ENCODE data around the gene STEAP3.
A peak's percentile ranks its signal among the peaks of the same experiment; 100 is the strongest.
"Not testable (repeated sequence)": the region's sequence is repeated elsewhere in the genome, so short reads cannot be mapped to it uniquely, and the experiment has no call there.

The STEAP3 gene

GRCh38 chr2:119264781-119265692 is 41.4 kb downstream of the STEAP3 start:
- peak; percentile 84 for ATAC-seq
- DNase-seq, result peak; percentile 39

GRCh38 chr2:119265693-119266066 is 42.0 kb downstream of the STEAP3 start:
- DNase-seq, result no peak
- no peak for ATAC-seq

- ATAC-seq (no peak), DNase-seq (no peak)
Observed at GRCh38 chr2:119266091-119266589, 42.5 kb downstream of the STEAP3 start.

- ATAC-seq, result no peak
- DNase-seq, result no peak
Observed at GRCh38 chr2:119267604-119268003, 44.0 kb downstream of the STEAP3 start.

GRCh38 chr2:119276864-119277263 is 53.2 kb downstream of the STEAP3 start:
- DNase-seq (no peak), ATAC-seq (no peak)

GRCh38 chr2:119278385-119278784 is 54.8 kb downstream of the STEAP3 start:
- ATAC-seq, DNase-seq: not testable (repeated sequence)

- ATAC-seq, result no peak
- DNase-seq, result no peak
Observed at GRCh38 chr2:119278946-119279345, 55.3 kb downstream of the STEAP3 start.

- DNase-seq (no peak), ATAC-seq (no peak)
Observed at GRCh38 chr2:119279666-119280065, 56.0 kb downstream of the STEAP3 start.

GRCh38 chr2:119280680-119281079 is 57.0 kb downstream of the STEAP3 start:
- ATAC-seq (no peak), DNase-seq (no peak)

GRCh38 chr2:119282146-119282995 is 58.7 kb downstream of the STEAP3 start:
- DNase-seq (no peak), ATAC-seq (no peak)

- DNase-seq, result no peak
Observed at GRCh38 chr2:119282996-119283511, 59.4 kb downstream of the STEAP3 start.

GRCh38 chr2:119283873-119284331 is 60.3 kb downstream of the STEAP3 start:
- DNase-seq, result no peak
- no peak for ATAC-seq

More at GRCh38 chr2:119282996-119283511, 59.4 kb downstream of the STEAP3 start:
- no peak for ATAC-seq

- DNase-seq (no peak), ATAC-seq (no peak)
Observed at GRCh38 chr2:119286661-119287060, 63.0 kb downstream of the STEAP3 start.

GRCh38 chr2:119288576-119288975 is 64.9 kb downstream of the STEAP3 start:
- DNase-seq (no peak), ATAC-seq (no peak)

- ATAC-seq, result no peak
- DNase-seq, result no peak
Observed at GRCh38 chr2:119289093-119289492, 65.5 kb downstream of the STEAP3 start.

- ATAC-seq (no peak), DNase-seq (no peak)
Observed at GRCh38 chr2:119289642-119290041, 66.0 kb downstream of the STEAP3 start.

- ATAC-seq, result peak; percentile 87
- peak; percentile 85 for DNase-seq
Observed at GRCh38 chr2:119290859-119291587, 67.4 kb downstream of the STEAP3 start.

GRCh38 chr2:119291588-119292167 is 68.0 kb downstream of the STEAP3 start:
- ATAC-seq (no peak), DNase-seq (no peak)

- ATAC-seq (no peak), DNase-seq (no peak)
Observed at GRCh38 chr2:119292226-119292625, 68.6 kb downstream of the STEAP3 start.

GRCh38 chr2:119293254-119293653 is 69.6 kb downstream of the STEAP3 start:
- DNase-seq, result no peak
- ATAC-seq, result no peak

GRCh38 chr2:119293900-119294299 is 70.3 kb downstream of the STEAP3 start:
- no peak for ATAC-seq

More at GRCh38 chr2:119293900-119294299, 70.3 kb downstream of the STEAP3 start:
- no peak for DNase-seq

All from stimulated activated naive CD8-positive, alpha-beta T cell treated with anti-CD3 and anti-CD28 coated beads, Interleukin-15, Interleukin-2, amounts not matched to agents 100 U/mL and 50 U/mL, for 24 hours (primary cell).